ENCODE results near the gene PCDHB1. TPM values are rescaled to one million over a fixed set of nuclear protein-coding genes. Genes with fewer than 3 reads are reported as not detected.

PCDHB1 gene
- total and polyA plus RNA-seq, 4 donors, result not detected

- 37% methylated on average over 4 of the region's 4 CpGs for WGBS
- no peak overlapping the region for H3K4me3 ChIP-seq (ENCODE audit: low read depth in 1 of 3, low read length in 3 of 3)
- DNase-seq (ENCODE audit: low spot score), result no peak
These were observed 47.2 kb upstream of the PCDHB1 start for GRCh38 chr5:141003791-141004611.

GRCh38 chr5:141007791-141008190 is 43.4 kb upstream of the PCDHB1 start:
- H3K27me3 ChIP-seq (ENCODE audit: control insufficient read depth in 4 of 4, insufficient read depth in 4 of 4, low read length in 3 of 4), result peaks cover 0 to 5% (median 1%) of the 10 kb centered on the region in 4 donors
- H3K4me3 ChIP-seq (ENCODE audit: low read depth in 1 of 3, low read length in 3 of 3), result no peak overlapping the region
- H3K27ac ChIP-seq (ENCODE audit: low read depth in 1 of 2, low read length in 2 of 2), result no peak overlapping the region
- no peak for DNase-seq (ENCODE audit: low spot score)
- no peaks in the 10 kb centered on the region for H3K4me1 ChIP-seq (ENCODE audit: control insufficient read depth in 4 of 4, insufficient read depth in 4 of 4, low read length in 3 of 4)
- H3K9me3 ChIP-seq (ENCODE audit: control insufficient read depth in 4 of 4, low read length in 3 of 4), result no peaks in the 10 kb centered on the region
- no peak overlapping the region for H3K9ac ChIP-seq (ENCODE audit: low read depth in 1 of 2, low read length in 2 of 2)
- H3K36me3 ChIP-seq (ENCODE audit: control insufficient read depth in 4 of 4, insufficient read depth in 3 of 4, low read depth in 1 of 4, low read length in 3 of 4), result no peaks in the 10 kb centered on the region
- TF ChIP-seq REST (IDR thresholded peaks at IDR 0.05) (no peak), ATF3 (IDR thresholded peaks at IDR 0.05) (no peak), TAF1 (conservative IDR thresholded peaks at IDR 0.05) (no peak), EGR1 (IDR thresholded peaks at IDR 0.05; ENCODE audit: low read depth in 2 of 2) (no peak), FOXA2 (IDR thresholded peaks at IDR 0.05) (no peak), NR2F2 (IDR thresholded peaks at IDR 0.05) (no peak), RAD21 (IDR thresholded peaks at IDR 0.05) (no peak), SP1 (IDR thresholded peaks at IDR 0.05) (no peak), JUND (IDR thresholded peaks at IDR 0.05) (no peak)

More at GRCh38 chr5:141003791-141004611, 47.2 kb upstream of the PCDHB1 start:
- H3K9me3 ChIP-seq (ENCODE audit: control insufficient read depth in 4 of 4, low read length in 3 of 4), result no peaks in the 10 kb centered on the region
- no peaks in the 10 kb centered on the region for H3K36me3 ChIP-seq (ENCODE audit: control insufficient read depth in 4 of 4, insufficient read depth in 3 of 4, low read depth in 1 of 4, low read length in 3 of 4)
- H3K27me3 ChIP-seq (ENCODE audit: control insufficient read depth in 4 of 4, insufficient read depth in 4 of 4, low read length in 3 of 4), result peaks cover 0 to 2% (median 0%) of the 10 kb centered on the region in 4 donors
- no peak for TF ChIP-seq ATF3 (IDR thresholded peaks at IDR 0.05)
- no peak for TF ChIP-seq REST (IDR thresholded peaks at IDR 0.05)
- TF ChIP-seq YY1 (IDR thresholded peaks at IDR 0.05), result no peak
- no peak for TF ChIP-seq ZBTB33 (IDR thresholded peaks at IDR 0.05)
- no peak for TF ChIP-seq MAX (IDR thresholded peaks at IDR 0.05)
- no peak for TF ChIP-seq NR2F2 (IDR thresholded peaks at IDR 0.05)
- TF ChIP-seq RAD21 (IDR thresholded peaks at IDR 0.05), result no peak
- H3K4me1 ChIP-seq (ENCODE audit: control insufficient read depth in 4 of 4, insufficient read depth in 4 of 4, low read length in 3 of 4), result no peaks in the 10 kb centered on the region
- H3K27ac ChIP-seq (ENCODE audit: low read depth in 1 of 2, low read length in 2 of 2), result no peak overlapping the region
- no peak overlapping the region for H3K9ac ChIP-seq (ENCODE audit: low read depth in 1 of 2, low read length in 2 of 2)
